Stomach (tissue), 9 donors: ENCODE results near the gene ESPNL. TPM values are rescaled to one million over a fixed set of nuclear protein-coding genes. Genes with fewer than 3 reads are reported as not detected.

Experiments used
- DNase-seq, 2 donors: peaks; one replicate each; pipeline versions ENCODE4 v3.0.0 to v3.0.0-alpha.2; 2013 to 2019
- H3K27ac ChIP-seq, 5 donors: fragments of 200-600 bp in 4 of 5; sonication (generic) in 4 of 5; one replicate each; pipeline ENCODE4 v1.5.1; 2013 to 2019; ENCODE audit warnings: mild to moderate bottlenecking in 1 of 5, moderate library complexity in 1 of 5
- H3K27me3 ChIP-seq, 3 donors: fragments of 200-600 bp; sonication (generic); one replicate each; pipeline ENCODE4 v1.5.1; 2017 to 2019; ENCODE audit warnings: mixed run types in 1 of 3
- H3K36me3 ChIP-seq, 4 donors: fragments of 200-600 bp; sonication (generic); 1 replicate in 3 of 4; 2 replicates in 1 of 4; pipeline ENCODE4 v1.5.1; 2016 to 2019
- H3K4me1 ChIP-seq, 4 donors: fragments of 200-600 bp; sonication (generic); one replicate each; pipeline ENCODE4 v1.5.1; 2016 to 2019
- H3K4me3 ChIP-seq, 4 donors: fragments of 200-600 bp; sonication (generic) in 3 of 4; one replicate each; pipeline ENCODE4 v1.5.1; 2016 to 2019; ENCODE audit warnings: mild to moderate bottlenecking in 1 of 4
- H3K9me3 ChIP-seq, 4 donors: fragments of 200-600 bp; sonication (generic); one replicate each; pipeline ENCODE4 v1.5.1; 2016 to 2019
- EP300 ChIP-seq: sonication (generic); formaldehyde crosslinking; IDR thresholded peaks from one replicate; pipeline ENCODE4 v1.6.1; 2017; ENCODE audit warnings: antibody characterized with exemption
- POLR2A ChIP-seq, 4 donors: fragments of 450-650 bp; IDR thresholded peaks; one replicate each; pipeline ENCODE4 v1.6.1; 2016; ENCODE audit warnings: antibody characterized with exemption in 4 of 4, control low read depth in 2 of 4, mild to moderate bottlenecking in 1 of 4, moderate library complexity in 1 of 4
- POLR2AphosphoS5 ChIP-seq, 3 donors: sonication (generic); formaldehyde crosslinking; IDR thresholded peaks; one replicate each; pipeline ENCODE4 v1.6.1; 2016; ENCODE audit warnings: antibody characterized with exemption in 3 of 3
- WGBS, 5 donors: extraction: QIAGEN DNeasy Blood & Tissue Kit in 3 of 5; methylation state at CpG; one replicate each; pipeline versions ENCODE4 v1.1.5 to v1.1.7; 2013 to 2018; 5-methylcytosine and 5-hydroxymethylcytosine counted together
- intact Hi-C: fragments of 100-400 bp; cut with DNase I; formaldehyde crosslinking; loops from one replicate; pipeline ENCODE4 v1.15.1; 2023; ENCODE audit warnings: low total_unique reads
- polyA plus RNA-seq, 3 donors: library from polyadenylated mRNA; stranded (reverse); fragments of 200-250 nt; gene quantifications; one replicate each; pipeline ENCODE4 v1.2.3, GENCODE V29; 2013
- total RNA-seq, 5 donors: library from RNA; depleted of rRNA; stranded (reverse); fragments of >200 nt; gene quantifications; one replicate each; pipeline versions ENCODE4 v1.1.0 to v1.2.3, GENCODE V29; 2014 to 2016
- TF ChIP-seq, protein P1 (sequence below), 7 experiments: fragments of 450-650 bp in 4 of 7; fragments of 200-600 bp in 3 of 7; sonication (generic) in 3 of 7; IDR thresholded peaks; one replicate each; pipeline ENCODE4 v1.5.1; 2016 to 2019; ENCODE audit warnings: antibody characterized with exemption in 7 of 7, control low read depth in 2 of 7, mild to moderate bottlenecking in 1 of 7
- donor health status: healthy with polysubstance abuse.
- donor health status: Bipolar disorder and iron deficiency.
- donor health status: healthy.

Gene ESPNL
- total and polyA plus RNA-seq, 8 donors: 0.05 to 1.3 (median 0.31) TPM; not detected in 3

GRCh38 chr2:238150686-238151085 is 50.5 kb downstream of the ESPNL start:
- intact Hi-C loops: no loop called here
- H3K9me3 ChIP-seq: no peaks in the 10 kb centered on the region
- 90 to 99% (median 94%) methylated on average over 12 to 25 of the region's 25 CpGs for WGBS, 5 donors
- no peaks in the 10 kb centered on the region for H3K36me3 ChIP-seq
- H3K27ac ChIP-seq: no peak overlapping the region
- no peak for DNase-seq
- no peaks in the 10 kb centered on the region for H3K27me3 ChIP-seq
- TF ChIP-seq, protein P1, sequence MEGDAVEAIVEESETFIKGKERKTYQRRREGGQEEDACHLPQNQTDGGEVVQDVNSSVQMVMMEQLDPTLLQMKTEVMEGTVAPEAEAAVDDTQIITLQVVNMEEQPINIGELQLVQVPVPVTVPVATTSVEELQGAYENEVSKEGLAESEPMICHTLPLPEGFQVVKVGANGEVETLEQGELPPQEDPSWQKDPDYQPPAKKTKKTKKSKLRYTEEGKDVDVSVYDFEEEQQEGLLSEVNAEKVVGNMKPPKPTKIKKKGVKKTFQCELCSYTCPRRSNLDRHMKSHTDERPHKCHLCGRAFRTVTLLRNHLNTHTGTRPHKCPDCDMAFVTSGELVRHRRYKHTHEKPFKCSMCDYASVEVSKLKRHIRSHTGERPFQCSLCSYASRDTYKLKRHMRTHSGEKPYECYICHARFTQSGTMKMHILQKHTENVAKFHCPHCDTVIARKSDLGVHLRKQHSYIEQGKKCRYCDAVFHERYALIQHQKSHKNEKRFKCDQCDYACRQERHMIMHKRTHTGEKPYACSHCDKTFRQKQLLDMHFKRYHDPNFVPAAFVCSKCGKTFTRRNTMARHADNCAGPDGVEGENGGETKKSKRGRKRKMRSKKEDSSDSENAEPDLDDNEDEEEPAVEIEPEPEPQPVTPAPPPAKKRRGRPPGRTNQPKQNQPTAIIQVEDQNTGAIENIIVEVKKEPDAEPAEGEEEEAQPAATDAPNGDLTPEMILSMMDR (IDR thresholded peaks at IDR 0.05): no peak
- TF ChIP-seq POLR2AphosphoS5 (IDR thresholded peaks at IDR 0.05): no peak
- no peak for TF ChIP-seq POLR2A (IDR thresholded peaks at IDR 0.05)
- TF ChIP-seq EP300: no peak
- H3K4me1 ChIP-seq: no peaks in the 10 kb centered on the region
- H3K4me3 ChIP-seq: no peak overlapping the region

DNA sequence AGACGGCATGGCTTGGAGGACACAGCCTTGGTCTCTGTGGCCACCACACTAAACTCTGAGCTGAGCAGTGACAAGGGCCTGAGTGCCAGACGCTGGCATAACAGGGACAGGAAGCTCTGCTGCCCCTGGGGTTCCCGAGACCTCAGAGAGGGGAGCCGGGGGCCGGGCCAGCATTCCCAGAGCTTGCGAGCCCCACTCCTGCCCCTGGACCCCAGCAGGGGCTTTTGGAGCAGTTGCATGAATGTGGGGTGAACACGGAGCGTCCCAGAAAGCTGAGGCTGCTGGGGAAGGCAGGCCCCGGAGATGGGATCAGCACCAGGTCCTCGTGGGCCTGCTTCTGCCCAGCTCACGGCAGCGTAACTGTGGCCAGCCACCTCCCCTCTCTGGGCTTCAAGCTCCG is 51.1 kb downstream of the ESPNL start:
- no peaks in the 10 kb centered on the region for H3K4me1 ChIP-seq
- WGBS, 5 donors: 78 to 90% (median 88%) methylated on average over 4 to 13 of the region's 13 CpGs
- no peak for DNase-seq
- no peak overlapping the region for H3K4me3 ChIP-seq
- H3K27me3 ChIP-seq: no peaks in the 10 kb centered on the region
- intact Hi-C loops: no loop called here
- H3K27ac ChIP-seq: no peak overlapping the region
- no peaks in the 10 kb centered on the region for H3K9me3 ChIP-seq
- H3K36me3 ChIP-seq: no peaks in the 10 kb centered on the region
- TF ChIP-seq, protein P1 (IDR thresholded peaks at IDR 0.05): no peak
- no peak for TF ChIP-seq EP300
- no peak for TF ChIP-seq POLR2AphosphoS5 (IDR thresholded peaks at IDR 0.05)
- no peak for TF ChIP-seq POLR2A (IDR thresholded peaks at IDR 0.05)

GRCh38 chr2:238151628-238152235 is 51.6 kb downstream of the ESPNL start:
- no peak overlapping the region for H3K4me3 ChIP-seq
- H3K4me1 ChIP-seq: no peaks in the 10 kb centered on the region
- H3K27ac ChIP-seq: no peak overlapping the region
- no peak for DNase-seq
- TF ChIP-seq POLR2A (IDR thresholded peaks at IDR 0.05): no peak
- TF ChIP-seq EP300: no peak
- intact Hi-C loops: no loop called here
- WGBS, 5 donors: 83 to 94% (median 86%) methylated on average over 6 to 16 of the region's 16 CpGs
- H3K27me3 ChIP-seq: no peaks in the 10 kb centered on the region
- H3K36me3 ChIP-seq: no peaks in the 10 kb centered on the region
- no peaks in the 10 kb centered on the region for H3K9me3 ChIP-seq

GRCh38 chr2:238152771-238153688 is 52.9 kb downstream of the ESPNL start:
- H3K27me3 ChIP-seq: peaks cover 0 to 9% (median 0%) of the 10 kb centered on the region in 3 donors
- no peaks in the 10 kb centered on the region for H3K36me3 ChIP-seq
- TF ChIP-seq, protein P1 (IDR thresholded peaks at IDR 0.05): no peak
- no peak for TF ChIP-seq POLR2A (IDR thresholded peaks at IDR 0.05)
- no peak for TF ChIP-seq POLR2AphosphoS5 (IDR thresholded peaks at IDR 0.05)
- TF ChIP-seq EP300: no peak
- whole genome bisulfite sequencing, 5 donors: 71 to 82% (median 79%) methylated on average over 18 to 22 of the region's 22 CpGs
- H3K4me3 ChIP-seq: no peak overlapping the region
- intact Hi-C loops: no loop called here
- DNase-seq: no peak
- peaks cover 3 to 7% (median 4%) of the 10 kb centered on the region in 4 donors for H3K4me1 ChIP-seq
- H3K27ac ChIP-seq: no peak overlapping the region
- no peaks in the 10 kb centered on the region for H3K9me3 ChIP-seq
